Measurements from ENCODE around the gene SLC35A4.

The SLC35A4 gene

GRCh38 chr5:140547508-140548299 is 16.9 kb upstream of the SLC35A4 start, which contains the start of gene EIF4EBP3:
Gene EIF4EBP3 (plus strand): TSS chr5:140547662. CDS start chr5:140547738, 76 bp downstream.
- Histone ChIP-seq H3K9me3 (ENCODE audit: low read depth, low read length) (no peaks in the 10 kb centered on the region), H3K9ac (ENCODE audit: insufficient read length) (no peak within 1 kb of the TSS), H3K36me3 (ENCODE audit: insufficient read depth, low read length) (peaks cover 48% of the 10 kb centered on the region; the same call in 1 of the 2 replicates), H3K27ac (no peak within 1 kb of the TSS), H3K4me3 (no peak within 1 kb of the TSS)
- TF ChIP-seq EZH2 (IDR thresholded peaks at IDR 0.05) (no peak), POLR2AphosphoS5 (IDR thresholded peaks at IDR 0.05; ENCODE audit: borderline replicate concordance, low read depth, low read length) (peak; percentile 63; the same call in 1 of the 2 replicates)
- no peak for DNase-seq (ENCODE audit: low read depth, low spot score)

- H3K9ac ChIP-seq (ENCODE audit: insufficient read length): no peak overlapping the region
- no peak overlapping the region for H3K27ac ChIP-seq
- TF ChIP-seq FOXP2 (optimal IDR thresholded peaks at IDR 0.05; ENCODE audit: control extremely low read depth, extremely low read length, insufficient read depth): no peak
- no peak for TF ChIP-seq EZH2 (IDR thresholded peaks at IDR 0.05)
- TF ChIP-seq POLR2AphosphoS5 (IDR thresholded peaks at IDR 0.05; ENCODE audit: borderline replicate concordance, low read depth, low read length): no peak
- peaks cover 46% of the 10 kb centered on the region; the same call in 1 of the 2 replicates for H3K36me3 ChIP-seq (ENCODE audit: insufficient read depth, low read length)
- no peaks in the 10 kb centered on the region for H3K9me3 ChIP-seq (ENCODE audit: low read depth, low read length)
- H3K4me3 ChIP-seq: no peak overlapping the region
- no peak for DNase-seq (ENCODE audit: low read depth, low spot score)
These were observed 16.3 kb upstream of the SLC35A4 start for GRCh38 chr5:140548300-140548688.

- no peak for TF ChIP-seq EZH2 (IDR thresholded peaks at IDR 0.05)
- TF ChIP-seq POLR2AphosphoS5 (IDR thresholded peaks at IDR 0.05; ENCODE audit: borderline replicate concordance, low read depth, low read length): no peak
- no peak for TF ChIP-seq FOXP2 (optimal IDR thresholded peaks at IDR 0.05; ENCODE audit: control extremely low read depth, extremely low read length, insufficient read depth)
- H3K27ac ChIP-seq: no peak overlapping the region
These were observed 15.8 kb upstream of the SLC35A4 start for GRCh38 chr5:140548791-140549190.

GRCh38 chr5:140549237-140550144 is 15.1 kb upstream of the SLC35A4 start:
- H3K9ac ChIP-seq (ENCODE audit: insufficient read length): no peak overlapping the region
- TF ChIP-seq POLR2AphosphoS5 (IDR thresholded peaks at IDR 0.05; ENCODE audit: borderline replicate concordance, low read depth, low read length) (no peak), EZH2 (IDR thresholded peaks at IDR 0.05) (no peak), FOXP2 (optimal IDR thresholded peaks at IDR 0.05; ENCODE audit: control extremely low read depth, extremely low read length, insufficient read depth) (no peak)
- H3K36me3 ChIP-seq (ENCODE audit: insufficient read depth, low read length): peaks cover 42% of the 10 kb centered on the region; the same call in 1 of the 2 replicates
- peak overlapping the region; percentile 40; the same call in 1 of the 2 replicates for H3K27ac ChIP-seq
- no peaks in the 10 kb centered on the region for H3K9me3 ChIP-seq (ENCODE audit: low read depth, low read length)
- no peak overlapping the region for H3K4me3 ChIP-seq
- DNase-seq (ENCODE audit: low read depth, low spot score): no peak

More at GRCh38 chr5:140548791-140549190, 15.8 kb upstream of the SLC35A4 start:
- H3K9ac ChIP-seq (ENCODE audit: insufficient read length): no peak overlapping the region
- H3K36me3 ChIP-seq (ENCODE audit: insufficient read depth, low read length): peaks cover 44% of the 10 kb centered on the region; the same call in 1 of the 2 replicates
- DNase-seq (ENCODE audit: low read depth, low spot score): no peak
- no peaks in the 10 kb centered on the region for H3K9me3 ChIP-seq (ENCODE audit: low read depth, low read length)
- no peak overlapping the region for H3K4me3 ChIP-seq

GRCh38 chr5:140550147-140551079 is 14.2 kb upstream of the SLC35A4 start:
- H3K27ac ChIP-seq: no peak overlapping the region
- H3K9ac ChIP-seq (ENCODE audit: insufficient read length): no peak overlapping the region
- no peak for DNase-seq (ENCODE audit: low read depth, low spot score)
- H3K36me3 ChIP-seq (ENCODE audit: insufficient read depth, low read length): peaks cover 39% of the 10 kb centered on the region; the same call in 1 of the 2 replicates
- TF ChIP-seq POLR2AphosphoS5 (IDR thresholded peaks at IDR 0.05; ENCODE audit: borderline replicate concordance, low read depth, low read length) (no peak), EZH2 (IDR thresholded peaks at IDR 0.05) (no peak), FOXP2 (optimal IDR thresholded peaks at IDR 0.05; ENCODE audit: control extremely low read depth, extremely low read length, insufficient read depth) (no peak)
- no peak overlapping the region for H3K4me3 ChIP-seq
- no peaks in the 10 kb centered on the region for H3K9me3 ChIP-seq (ENCODE audit: low read depth, low read length)

GRCh38 chr5:140551872-140552271 is 12.8 kb upstream of the SLC35A4 start:
- H3K27ac ChIP-seq: no peak overlapping the region
- no peak overlapping the region for H3K9ac ChIP-seq (ENCODE audit: insufficient read length)
- H3K4me3 ChIP-seq: no peak overlapping the region
- no peaks in the 10 kb centered on the region for H3K9me3 ChIP-seq (ENCODE audit: low read depth, low read length)
- H3K36me3 ChIP-seq (ENCODE audit: insufficient read depth, low read length): peaks cover 39% of the 10 kb centered on the region; the same call in 1 of the 2 replicates
- no peak for DNase-seq (ENCODE audit: low read depth, low spot score)
- TF ChIP-seq FOXP2 (optimal IDR thresholded peaks at IDR 0.05; ENCODE audit: control extremely low read depth, extremely low read length, insufficient read depth): no peak
- TF ChIP-seq POLR2AphosphoS5 (IDR thresholded peaks at IDR 0.05; ENCODE audit: borderline replicate concordance, low read depth, low read length): no peak
- no peak for TF ChIP-seq EZH2 (IDR thresholded peaks at IDR 0.05)

- no peak for DNase-seq (ENCODE audit: low read depth, low spot score)
- no peak overlapping the region for H3K27ac ChIP-seq
- peaks cover 38% of the 10 kb centered on the region; the same call in 1 of the 2 replicates for H3K36me3 ChIP-seq (ENCODE audit: insufficient read depth, low read length)
- H3K9ac ChIP-seq (ENCODE audit: insufficient read length): no peak overlapping the region
- H3K9me3 ChIP-seq (ENCODE audit: low read depth, low read length): no peaks in the 10 kb centered on the region
- TF ChIP-seq POLR2AphosphoS5 (IDR thresholded peaks at IDR 0.05; ENCODE audit: borderline replicate concordance, low read depth, low read length): no peak
- no peak for TF ChIP-seq EZH2 (IDR thresholded peaks at IDR 0.05)
- TF ChIP-seq FOXP2 (optimal IDR thresholded peaks at IDR 0.05; ENCODE audit: control extremely low read depth, extremely low read length, insufficient read depth): no peak
- H3K4me3 ChIP-seq: no peak overlapping the region
These were observed 11.0 kb upstream of the SLC35A4 start for GRCh38 chr5:140553657-140554056.
